Activated T-cell treated with anti-CD3 and anti-CD28 coated beads, Interleukin-2, amount 50 U/mL, for 24 hours (primary cell): Measurements from ENCODE around the gene SLC39A8.
"Not testable (repeated sequence)": the region's sequence is repeated elsewhere in the genome, so short reads cannot be mapped to it uniquely, and the experiment has no call there.

ENCODE experiments used
- DNase-seq: peaks from one replicate; pipeline ENCODE4 v3.0.0-alpha.2; 2020
- H3K27ac Mint-ChIP-seq: 2 replicates; pipeline ENCODE4 v1.8.0; 2020; ENCODE audit warnings: mild to moderate bottlenecking, mixed read lengths
- H3K27me3 Mint-ChIP-seq: 2 replicates; pipeline ENCODE4 v1.8.0; 2020; ENCODE audit warnings: mixed read lengths
- H3K36me3 Mint-ChIP-seq: 2 replicates; pipeline ENCODE4 v1.8.0; 2020; ENCODE audit warnings: low read depth, mixed read lengths
- H3K4me1 Mint-ChIP-seq: 2 replicates; pipeline ENCODE4 v1.8.0; 2020; ENCODE audit warnings: low read depth, mixed read lengths
- H3K4me3 Mint-ChIP-seq: 2 replicates; pipeline ENCODE4 v1.8.0; 2020; ENCODE audit warnings: mild to moderate bottlenecking, moderate library complexity, mixed read lengths
- H3K9me3 Mint-ChIP-seq: 2 replicates; pipeline ENCODE4 v1.8.0; 2020; ENCODE audit warnings: mixed read lengths

SLC39A8 gene

GRCh38 chr4:102253860-102254259 lies 91.4 kb downstream of the SLC39A8 start:
- no peak overlapping the region for H3K27ac Mint-ChIP-seq

GRCh38 chr4:102252171-102252570 lies 93.1 kb downstream of the SLC39A8 start:
- H3K9me3 Mint-ChIP-seq, result no peaks in the 10 kb centered on the region

More at GRCh38 chr4:102253860-102254259, 91.4 kb downstream of the SLC39A8 start:
- Mint-ChIP-seq H3K36me3 (no peaks in the 10 kb centered on the region), H3K4me3 (no peak overlapping the region), H3K9me3 (no peaks in the 10 kb centered on the region), H3K27me3 (no peaks in the 10 kb centered on the region), H3K4me1 (no peaks in the 10 kb centered on the region)
- no peak for DNase-seq

DNA sequence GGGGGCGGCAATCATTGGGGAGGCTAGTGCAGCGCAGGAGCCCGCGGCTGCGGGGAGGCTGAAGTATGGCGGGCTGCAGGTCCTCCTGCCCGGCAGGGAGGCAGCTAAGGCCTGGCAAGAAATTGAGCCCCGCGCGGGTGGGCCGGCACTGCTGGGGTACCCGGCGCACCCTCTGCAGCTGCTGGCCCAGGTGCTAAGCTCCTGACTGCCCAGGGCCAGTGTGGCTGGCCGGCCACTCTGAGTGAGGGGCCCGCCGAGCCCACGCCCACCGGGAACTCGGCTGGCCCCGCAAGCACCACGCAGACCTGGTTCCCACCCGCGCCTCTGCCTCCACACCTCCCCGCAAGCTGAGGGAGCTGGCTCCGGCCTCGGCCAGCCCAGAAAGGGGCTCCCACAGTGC lies 94.9 kb downstream of the SLC39A8 start:
- H3K27ac Mint-ChIP-seq, result no peak overlapping the region
- no peaks in the 10 kb centered on the region for H3K36me3 Mint-ChIP-seq
- no peak for DNase-seq
- no peak overlapping the region for H3K4me3 Mint-ChIP-seq
- no peaks in the 10 kb centered on the region for H3K9me3 Mint-ChIP-seq
- no peaks in the 10 kb centered on the region for H3K27me3 Mint-ChIP-seq
- H3K4me1 Mint-ChIP-seq, result no peaks in the 10 kb centered on the region

More at GRCh38 chr4:102252171-102252570, 93.1 kb downstream of the SLC39A8 start:
- no peaks in the 10 kb centered on the region for H3K36me3 Mint-ChIP-seq
- no peak overlapping the region for H3K27ac Mint-ChIP-seq
- no peaks in the 10 kb centered on the region for H3K4me1 Mint-ChIP-seq
- no peak overlapping the region for H3K4me3 Mint-ChIP-seq
- DNase-seq, result no peak
- no peaks in the 10 kb centered on the region for H3K27me3 Mint-ChIP-seq

GRCh38 chr4:102247041-102247440 lies 98.2 kb downstream of the SLC39A8 start:
- DNase-seq, result no peak
- no peaks in the 10 kb centered on the region for H3K36me3 Mint-ChIP-seq

DNA sequence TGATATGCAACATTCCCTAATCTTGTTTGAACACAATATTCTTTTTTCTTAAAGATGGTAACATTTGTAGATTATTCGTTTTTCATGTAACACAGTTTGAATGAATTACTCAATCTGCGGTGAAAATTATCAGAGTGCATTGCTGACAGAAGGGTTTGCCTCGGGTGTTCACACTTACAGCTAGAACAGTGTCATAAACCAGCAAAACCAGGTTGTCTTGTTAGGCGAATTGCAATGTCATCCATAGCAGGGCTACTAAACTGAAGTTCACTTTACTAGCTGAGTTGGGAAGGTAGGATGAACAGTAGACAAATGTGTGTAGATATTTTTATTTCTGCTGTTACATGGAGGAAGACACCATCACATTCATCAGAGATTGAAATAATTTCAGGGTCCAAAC lies 98.9 kb downstream of the SLC39A8 start:
- peaks cover 2% of the 10 kb centered on the region for H3K27me3 Mint-ChIP-seq
- no peaks in the 10 kb centered on the region for H3K9me3 Mint-ChIP-seq
- H3K27ac Mint-ChIP-seq, result no peak overlapping the region
- no peak for DNase-seq
- no peaks in the 10 kb centered on the region for H3K36me3 Mint-ChIP-seq
- H3K4me1 Mint-ChIP-seq, result no peaks in the 10 kb centered on the region
- H3K4me3 Mint-ChIP-seq, result no peak overlapping the region

More at GRCh38 chr4:102247041-102247440, 98.2 kb downstream of the SLC39A8 start:
- H3K27me3 Mint-ChIP-seq, result peaks cover 2% of the 10 kb centered on the region
- no peaks in the 10 kb centered on the region for H3K4me1 Mint-ChIP-seq
- H3K27ac Mint-ChIP-seq, result no peak overlapping the region
- H3K9me3 Mint-ChIP-seq, result no peaks in the 10 kb centered on the region
- no peak overlapping the region for H3K4me3 Mint-ChIP-seq

- no peak for DNase-seq
- no peak overlapping the region for H3K4me3 Mint-ChIP-seq
- H3K9me3 Mint-ChIP-seq, result no peaks in the 10 kb centered on the region
- H3K36me3 Mint-ChIP-seq, result no peaks in the 10 kb centered on the region
- H3K4me1 Mint-ChIP-seq, result no peaks in the 10 kb centered on the region
- peaks cover 2% of the 10 kb centered on the region for H3K27me3 Mint-ChIP-seq
- no peak overlapping the region for H3K27ac Mint-ChIP-seq
These were observed 100.3 kb downstream of the SLC39A8 start for GRCh38 chr4:102244878-102245535.

- not testable (repeated sequence) for H3K9me3 Mint-ChIP-seq, H3K36me3 Mint-ChIP-seq, H3K27ac Mint-ChIP-seq, H3K4me3 Mint-ChIP-seq, H3K4me1 Mint-ChIP-seq, H3K27me3 Mint-ChIP-seq, DNase-seq
These were observed 102.0 kb downstream of the SLC39A8 start for GRCh38 chr4:102243296-102243695.

GRCh38 chr4:102234243-102234838 lies 110.9 kb downstream of the SLC39A8 start:
- Mint-ChIP-seq H3K4me1 (no peaks in the 10 kb centered on the region), H3K4me3 (no peak overlapping the region), H3K27ac (no peak overlapping the region), H3K27me3 (no peaks in the 10 kb centered on the region), H3K36me3 (no peaks in the 10 kb centered on the region), H3K9me3 (no peaks in the 10 kb centered on the region)
- no peak for DNase-seq

DNA sequence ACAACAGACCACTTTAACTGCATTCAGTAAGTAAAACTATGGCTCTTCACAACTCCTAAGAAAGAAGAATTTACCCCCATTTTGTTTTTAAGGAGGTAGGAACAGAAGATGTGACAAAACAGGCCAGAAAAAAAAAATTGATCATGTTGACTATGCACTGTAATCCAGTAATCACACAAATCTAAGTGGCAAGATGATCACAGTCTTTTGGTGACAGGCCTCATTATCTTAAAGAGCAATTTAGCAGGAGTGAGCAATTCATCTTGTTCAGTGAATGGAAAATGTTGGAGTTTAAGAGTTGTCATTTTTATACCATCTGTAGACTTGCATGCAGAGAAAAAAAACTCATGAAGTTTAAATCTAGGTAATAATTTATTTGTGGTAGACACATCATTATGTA lies 115.1 kb downstream of the SLC39A8 start:
- no peaks in the 10 kb centered on the region for H3K36me3 Mint-ChIP-seq
- no peaks in the 10 kb centered on the region for H3K9me3 Mint-ChIP-seq
- H3K27me3 Mint-ChIP-seq, result no peaks in the 10 kb centered on the region
- DNase-seq, result no peak
- no peak overlapping the region for H3K4me3 Mint-ChIP-seq
- H3K27ac Mint-ChIP-seq, result no peak overlapping the region
- no peaks in the 10 kb centered on the region for H3K4me1 Mint-ChIP-seq

DNA sequence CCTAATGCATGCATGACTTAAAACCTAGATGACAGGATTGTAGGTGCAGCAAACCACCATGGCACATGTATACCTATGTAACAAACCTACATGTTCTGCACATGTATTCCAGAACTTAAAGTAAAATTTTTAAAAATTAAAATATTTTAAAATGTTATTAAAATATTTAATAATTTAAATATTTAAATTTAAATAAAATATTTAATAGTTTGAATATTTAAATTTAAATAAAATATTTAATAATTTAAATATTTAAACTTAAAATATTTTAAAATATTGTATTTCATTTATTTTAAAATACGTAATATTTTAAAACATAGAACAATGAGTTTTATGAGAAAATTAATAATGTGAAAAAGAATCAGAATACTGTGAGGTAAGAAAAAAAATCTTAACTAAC lies 117.9 kb downstream of the SLC39A8 start:
- no peak overlapping the region for H3K27ac Mint-ChIP-seq
- H3K4me3 Mint-ChIP-seq, result no peak overlapping the region

DNA sequence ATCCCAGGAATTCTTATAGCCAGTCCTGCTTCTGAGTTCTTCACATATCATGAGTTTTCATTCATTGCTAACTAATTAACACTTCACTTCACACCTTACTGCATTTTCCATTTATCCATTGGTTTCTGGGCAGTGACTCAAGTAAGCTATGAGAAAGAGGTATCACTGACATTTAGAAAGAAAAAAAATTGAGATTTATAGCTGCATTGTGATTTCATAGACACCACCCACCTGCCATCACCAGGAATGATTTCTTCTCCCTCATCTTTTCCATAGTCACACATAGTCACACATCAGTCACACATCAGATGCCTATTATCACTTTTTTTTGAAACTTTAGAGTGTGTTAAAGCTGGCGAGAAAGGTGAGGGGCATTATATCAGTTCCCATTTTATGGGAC lies 121.8 kb downstream of the SLC39A8 start:
- H3K4me1 Mint-ChIP-seq, result peaks cover 8% of the 10 kb centered on the region
- no peak for DNase-seq
- no peaks in the 10 kb centered on the region for H3K36me3 Mint-ChIP-seq
- H3K27ac Mint-ChIP-seq, result no peak overlapping the region
- H3K9me3 Mint-ChIP-seq, result no peaks in the 10 kb centered on the region
- peaks cover 6% of the 10 kb centered on the region for H3K27me3 Mint-ChIP-seq
- H3K4me3 Mint-ChIP-seq, result no peak overlapping the region

More for the DNA sequence above, 117.9 kb downstream of the SLC39A8 start:
- H3K4me1 Mint-ChIP-seq, result peaks cover 8% of the 10 kb centered on the region
- no peaks in the 10 kb centered on the region for H3K27me3 Mint-ChIP-seq
- no peaks in the 10 kb centered on the region for H3K9me3 Mint-ChIP-seq
- DNase-seq, result no peak
- no peaks in the 10 kb centered on the region for H3K36me3 Mint-ChIP-seq

GRCh38 chr4:102222838-102223409 lies 122.4 kb downstream of the SLC39A8 start:
- H3K4me1 Mint-ChIP-seq, result peaks cover 8% of the 10 kb centered on the region
- H3K27ac Mint-ChIP-seq, result no peak overlapping the region
- H3K27me3 Mint-ChIP-seq, result peaks cover 6% of the 10 kb centered on the region
- no peaks in the 10 kb centered on the region for H3K36me3 Mint-ChIP-seq
- H3K4me3 Mint-ChIP-seq, result no peak overlapping the region
- no peaks in the 10 kb centered on the region for H3K9me3 Mint-ChIP-seq
- no peak for DNase-seq

DNA sequence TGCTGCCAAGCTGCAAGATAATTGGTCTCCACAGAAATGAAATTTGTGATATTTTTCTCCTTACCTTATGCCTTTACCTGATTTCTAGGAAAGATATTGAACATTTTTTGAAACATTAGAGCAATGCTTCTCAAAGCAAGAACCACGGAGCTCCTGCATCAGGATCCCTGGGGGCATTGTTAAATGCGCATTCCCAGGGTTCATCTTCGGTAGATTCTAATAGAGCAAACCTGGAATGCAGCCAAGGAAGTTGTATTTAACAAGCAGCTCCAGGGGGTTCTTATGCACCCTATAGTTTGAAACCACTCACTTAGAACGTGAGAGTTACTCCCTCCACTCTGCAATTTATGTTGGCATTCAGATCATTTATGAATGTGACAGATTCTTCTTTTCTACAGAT lies 126.2 kb downstream of the SLC39A8 start:
- Mint-ChIP-seq H3K36me3 (no peaks in the 10 kb centered on the region), H3K27ac (no peak overlapping the region), H3K27me3 (peaks cover 27% of the 10 kb centered on the region), H3K4me3 (no peak overlapping the region), H3K4me1 (peaks cover 8% of the 10 kb centered on the region), H3K9me3 (no peaks in the 10 kb centered on the region)
- DNase-seq, result no peak

DNA sequence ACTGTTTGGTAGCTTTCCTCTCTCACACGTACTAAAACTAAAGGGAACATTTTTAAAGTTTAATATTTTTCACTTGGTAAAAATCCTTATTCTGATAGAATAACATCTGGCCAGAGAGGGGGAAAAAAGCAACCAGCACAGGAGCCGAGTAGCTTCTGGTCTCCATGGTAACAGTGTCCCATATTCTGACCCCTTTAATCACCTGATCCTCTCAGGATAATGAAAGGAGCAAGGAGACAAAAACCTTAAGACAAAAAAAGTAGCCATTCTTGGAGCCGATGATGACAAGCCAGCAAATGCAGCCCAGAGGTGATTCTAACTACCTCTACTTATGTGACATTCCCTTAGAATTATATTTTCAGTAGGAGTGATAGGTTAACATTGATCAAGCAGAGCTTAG lies 126.6 kb downstream of the SLC39A8 start:
- H3K9me3 Mint-ChIP-seq, result no peaks in the 10 kb centered on the region
- H3K4me1 Mint-ChIP-seq, result peaks cover 6% of the 10 kb centered on the region
- H3K27ac Mint-ChIP-seq, result no peak overlapping the region

GRCh38 chr4:102217775-102218355 lies 127.4 kb downstream of the SLC39A8 start:
- no peak overlapping the region for H3K27ac Mint-ChIP-seq
- no peaks in the 10 kb centered on the region for H3K9me3 Mint-ChIP-seq
- no peak for DNase-seq
- H3K36me3 Mint-ChIP-seq, result no peaks in the 10 kb centered on the region
- H3K4me3 Mint-ChIP-seq, result no peak overlapping the region
- H3K27me3 Mint-ChIP-seq, result peaks cover 31% of the 10 kb centered on the region
- H3K4me1 Mint-ChIP-seq, result peaks cover 2% of the 10 kb centered on the region

More for the DNA sequence above, 126.6 kb downstream of the SLC39A8 start:
- Mint-ChIP-seq H3K36me3 (no peaks in the 10 kb centered on the region), H3K4me3 (no peak overlapping the region), H3K27me3 (peaks cover 31% of the 10 kb centered on the region)
- no peak for DNase-seq
